WTC11 (cell line): Measurements from ENCODE around the gene APBA1. TPM values are rescaled to one million over a fixed set of nuclear protein-coding genes. Genes with fewer than 3 reads are reported as not detected.

Source experiments
- ATAC-seq: fragments of 200-7000 bp; cut with Tn5 transposase; 2 replicates; pipeline ENCODE4 v1.10.0; 2021; ENCODE audit warnings: mild to moderate bottlenecking, moderate library complexity
- CTCF ChIA-PET: fragments of 300-600 bp; sonication (Branson Sonifier 250); formaldehyde crosslinking; loops from one replicate; lab custom pipeline; 2021; ENCODE audit warnings: antibody characterized with exemption; lab: Charles Lee
- POLR2A ChIA-PET: fragments of 350-600 bp; sonication (Branson Sonifier 250); formaldehyde crosslinking; loops from one replicate; lab custom pipeline; 2021; ENCODE audit warnings: antibody characterized with exemption; lab: Charles Lee
- DNase-seq: peaks from one replicate; pipeline ENCODE4 v3.0.0; 2021; ENCODE audit warnings: low spot score
- H3K27ac Mint-ChIP-seq: 2 replicates; pipeline ENCODE4 v1.8.0; 2021; ENCODE audit warnings: mixed read lengths
- H3K27me3 Mint-ChIP-seq: 2 replicates; pipeline ENCODE4 v1.8.0; 2021; ENCODE audit warnings: low read depth, mild to moderate bottlenecking, moderate library complexity, mixed read lengths
- H3K36me3 Mint-ChIP-seq: 2 replicates; pipeline ENCODE4 v1.8.0; 2021; ENCODE audit warnings: mixed read lengths
- H3K4me1 Mint-ChIP-seq: 2 replicates; pipeline ENCODE4 v1.8.0; 2022; ENCODE audit warnings: mixed read lengths
- H3K4me3 Mint-ChIP-seq: 2 replicates; pipeline ENCODE4 v1.8.0; 2021; ENCODE audit warnings: mild to moderate bottlenecking, moderate library complexity, mixed read lengths
- H3K9me3 Mint-ChIP-seq: 2 replicates; pipeline ENCODE4 v1.8.0; 2021; ENCODE audit warnings: mixed read lengths
- CREM ChIP-seq: sonication (generic); formaldehyde crosslinking; IDR thresholded peaks from 2 replicates; pipeline ENCODE4 v1.8.1; 2022; ENCODE audit warnings: mild to moderate bottlenecking, missing genetic modification reagents, moderate library complexity
- EMX1 ChIP-seq: fragments of 250-450 bp; sonication (Bioruptor Pico); IDR thresholded peaks from 2 replicates; pipeline ENCODE4 v1.8.0; 2021; ENCODE audit warnings: mild to moderate bottlenecking
- FOXP1 ChIP-seq: sonication (generic); formaldehyde crosslinking; IDR thresholded peaks from 2 replicates; pipeline ENCODE4 v1.8.0; 2022; ENCODE audit warnings: missing genetic modification reagents, mild to moderate bottlenecking, moderate library complexity, borderline replicate concordance
- GTF2I ChIP-seq: fragments of 250-450 bp; sonication (Bioruptor Pico); conservative IDR thresholded peaks from 2 replicates; pipeline ENCODE4 v1.4.0; 2021; ENCODE audit warnings: mild to moderate bottlenecking
- SMAD3 ChIP-seq: sonication (generic); formaldehyde crosslinking; IDR thresholded peaks from 2 replicates; pipeline ENCODE4 v1.8.0; 2022; ENCODE audit warnings: missing genetic modification reagents, mild to moderate bottlenecking, borderline replicate concordance
- TEAD1 ChIP-seq: sonication (generic); formaldehyde crosslinking; IDR thresholded peaks from 2 replicates; pipeline ENCODE4 v1.8.0; 2022; ENCODE audit warnings: mild to moderate bottlenecking, missing genetic modification reagents
- ZNF138 ChIP-seq: sonication (generic); formaldehyde crosslinking; conservative IDR thresholded peaks from 2 replicates; pipeline ENCODE4 v1.8.1; 2022; ENCODE audit warnings: mild to moderate bottlenecking, moderate library complexity, missing genetic modification reagents
- ZNF671 ChIP-seq: fragments of 250-450 bp; sonication (Bioruptor Pico); IDR thresholded peaks from 2 replicates; pipeline ENCODE4 v1.8.0; 2021; ENCODE audit warnings: mild to moderate bottlenecking
- total RNA-seq: library from RNA; stranded (reverse); gene quantifications from 3 replicates; pipeline ENCODE4 v1.2.3, GENCODE V29; 2021
- TF ChIP-seq, protein P1 (sequence below): sonication (generic); formaldehyde crosslinking; IDR thresholded peaks from 2 replicates; pipeline ENCODE4 v1.8.0; 2023; ENCODE audit warnings: missing genetic modification reagents, mild to moderate bottlenecking, borderline replicate concordance
- TF ChIP-seq, protein P2 (sequence below): sonication (generic); formaldehyde crosslinking; IDR thresholded peaks from 2 replicates; pipeline ENCODE4 v1.8.0; 2022; ENCODE audit warnings: mild to moderate bottlenecking, missing genetic modification reagents
- TF ChIP-seq, protein P3 (sequence below): sonication (generic); formaldehyde crosslinking; IDR thresholded peaks from 2 replicates; pipeline ENCODE4 v1.8.1; 2023; ENCODE audit warnings: mild to moderate bottlenecking, missing genetic modification reagents, moderate library complexity
- TF ChIP-seq, protein P4 (sequence below): sonication (generic); formaldehyde crosslinking; IDR thresholded peaks from 2 replicates; pipeline ENCODE4 v1.8.0; 2022; ENCODE audit warnings: mild to moderate bottlenecking, missing genetic modification reagents
- TF ChIP-seq, protein P5 (sequence below): fragments of 250-450 bp; sonication (Bioruptor Pico); IDR thresholded peaks from 2 replicates; pipeline ENCODE4 v1.9.0; 2021; ENCODE audit warnings: moderate library complexity, mild to moderate bottlenecking, inconsistent platforms, borderline replicate concordance
- TF ChIP-seq, protein P6 (sequence below): fragments of 250-450 bp; sonication (Bioruptor Pico); IDR thresholded peaks from 2 replicates; pipeline ENCODE4 v1.8.0; 2021; ENCODE audit warnings: mild to moderate bottlenecking

Gene APBA1
- total RNA-seq, 1 experiment from 2014 or later: 0.94 TPM

DNA sequence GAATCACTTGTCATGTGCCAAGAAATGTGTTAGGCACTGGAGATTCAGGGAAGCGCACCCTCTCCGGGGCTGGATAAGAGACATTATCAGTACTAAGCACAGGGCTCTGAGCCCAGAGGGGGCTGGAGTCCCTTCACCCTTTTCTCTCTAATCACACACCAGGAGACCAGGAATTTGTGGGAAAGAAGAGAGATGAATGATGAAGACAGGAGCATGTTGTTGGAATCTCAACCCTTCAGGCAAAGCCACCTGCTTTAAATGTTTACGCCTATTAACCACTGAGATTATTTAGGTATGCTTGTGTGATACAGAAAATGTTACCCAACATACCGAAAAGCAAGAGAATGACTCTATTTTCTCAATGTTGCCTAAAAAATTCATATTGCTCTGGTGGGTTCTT is 227.4 kb downstream of the APBA1 start (continued):
- TF ChIP-seq, protein P1, sequence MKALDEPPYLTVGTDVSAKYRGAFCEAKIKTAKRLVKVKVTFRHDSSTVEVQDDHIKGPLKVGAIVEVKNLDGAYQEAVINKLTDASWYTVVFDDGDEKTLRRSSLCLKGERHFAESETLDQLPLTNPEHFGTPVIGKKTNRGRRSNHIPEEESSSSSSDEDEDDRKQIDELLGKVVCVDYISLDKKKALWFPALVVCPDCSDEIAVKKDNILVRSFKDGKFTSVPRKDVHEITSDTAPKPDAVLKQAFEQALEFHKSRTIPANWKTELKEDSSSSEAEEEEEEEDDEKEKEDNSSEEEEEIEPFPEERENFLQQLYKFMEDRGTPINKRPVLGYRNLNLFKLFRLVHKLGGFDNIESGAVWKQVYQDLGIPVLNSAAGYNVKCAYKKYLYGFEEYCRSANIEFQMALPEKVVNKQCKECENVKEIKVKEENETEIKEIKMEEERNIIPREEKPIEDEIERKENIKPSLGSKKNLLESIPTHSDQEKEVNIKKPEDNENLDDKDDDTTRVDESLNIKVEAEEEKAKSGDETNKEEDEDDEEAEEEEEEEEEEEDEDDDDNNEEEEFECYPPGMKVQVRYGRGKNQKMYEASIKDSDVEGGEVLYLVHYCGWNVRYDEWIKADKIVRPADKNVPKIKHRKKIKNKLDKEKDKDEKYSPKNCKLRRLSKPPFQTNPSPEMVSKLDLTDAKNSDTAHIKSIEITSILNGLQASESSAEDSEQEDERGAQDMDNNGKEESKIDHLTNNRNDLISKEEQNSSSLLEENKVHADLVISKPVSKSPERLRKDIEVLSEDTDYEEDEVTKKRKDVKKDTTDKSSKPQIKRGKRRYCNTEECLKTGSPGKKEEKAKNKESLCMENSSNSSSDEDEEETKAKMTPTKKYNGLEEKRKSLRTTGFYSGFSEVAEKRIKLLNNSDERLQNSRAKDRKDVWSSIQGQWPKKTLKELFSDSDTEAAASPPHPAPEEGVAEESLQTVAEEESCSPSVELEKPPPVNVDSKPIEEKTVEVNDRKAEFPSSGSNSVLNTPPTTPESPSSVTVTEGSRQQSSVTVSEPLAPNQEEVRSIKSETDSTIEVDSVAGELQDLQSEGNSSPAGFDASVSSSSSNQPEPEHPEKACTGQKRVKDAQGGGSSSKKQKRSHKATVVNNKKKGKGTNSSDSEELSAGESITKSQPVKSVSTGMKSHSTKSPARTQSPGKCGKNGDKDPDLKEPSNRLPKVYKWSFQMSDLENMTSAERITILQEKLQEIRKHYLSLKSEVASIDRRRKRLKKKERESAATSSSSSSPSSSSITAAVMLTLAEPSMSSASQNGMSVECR (CRISPR knock-in tag): no peak
- TF ChIP-seq ZNF671 (no peak), CREM (CRISPR knock-in tag) (no peak), SMAD3 (no peak)
- TF ChIP-seq, protein P2, sequence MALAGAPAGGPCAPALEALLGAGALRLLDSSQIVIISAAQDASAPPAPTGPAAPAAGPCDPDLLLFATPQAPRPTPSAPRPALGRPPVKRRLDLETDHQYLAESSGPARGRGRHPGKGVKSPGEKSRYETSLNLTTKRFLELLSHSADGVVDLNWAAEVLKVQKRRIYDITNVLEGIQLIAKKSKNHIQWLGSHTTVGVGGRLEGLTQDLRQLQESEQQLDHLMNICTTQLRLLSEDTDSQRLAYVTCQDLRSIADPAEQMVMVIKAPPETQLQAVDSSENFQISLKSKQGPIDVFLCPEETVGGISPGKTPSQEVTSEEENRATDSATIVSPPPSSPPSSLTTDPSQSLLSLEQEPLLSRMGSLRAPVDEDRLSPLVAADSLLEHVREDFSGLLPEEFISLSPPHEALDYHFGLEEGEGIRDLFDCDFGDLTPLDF (CRISPR knock-in tag): no peak

DNA sequence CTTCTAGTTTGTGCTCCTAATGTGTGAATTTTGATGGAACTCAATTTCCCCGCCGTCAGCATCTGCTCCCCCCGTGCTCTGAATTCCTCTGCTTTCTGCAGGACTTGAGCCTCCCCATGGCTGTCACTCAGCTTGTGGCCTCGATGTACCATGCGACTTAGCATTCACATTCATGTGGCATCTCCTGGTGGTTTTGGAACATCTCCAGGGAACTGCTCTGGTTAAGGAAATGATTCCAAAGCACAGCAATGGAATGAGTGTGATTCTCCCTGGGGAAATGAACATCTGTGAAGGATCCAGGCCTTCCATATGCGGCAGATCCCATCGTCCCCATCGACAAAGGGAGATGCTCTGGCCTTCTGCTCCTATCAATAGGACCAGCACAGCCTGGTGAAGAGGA is 228.2 kb downstream of the APBA1 start:
- POLR2A ChIA-PET: no interaction called here
- Mint-ChIP-seq H3K4me3 (no peak overlapping the region), H3K9me3 (peaks cover 16% of the 10 kb centered on the region), H3K4me1 (peaks cover 7% of the 10 kb centered on the region), H3K27me3 (peaks cover 2% of the 10 kb centered on the region; the same call in 1 of the 2 replicates), H3K36me3 (peaks cover 20% of the 10 kb centered on the region), H3K27ac (no peak overlapping the region)
- TF ChIP-seq, protein P3, sequence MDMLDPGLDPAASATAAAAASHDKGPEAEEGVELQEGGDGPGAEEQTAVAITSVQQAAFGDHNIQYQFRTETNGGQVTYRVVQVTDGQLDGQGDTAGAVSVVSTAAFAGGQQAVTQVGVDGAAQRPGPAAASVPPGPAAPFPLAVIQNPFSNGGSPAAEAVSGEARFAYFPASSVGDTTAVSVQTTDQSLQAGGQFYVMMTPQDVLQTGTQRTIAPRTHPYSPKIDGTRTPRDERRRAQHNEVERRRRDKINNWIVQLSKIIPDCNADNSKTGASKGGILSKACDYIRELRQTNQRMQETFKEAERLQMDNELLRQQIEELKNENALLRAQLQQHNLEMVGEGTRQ (CRISPR knock-in tag): no peak
- TF ChIP-seq ZNF138 (CRISPR knock-in tag) (no peak), EMX1 (CRISPR knock-in tag) (no peak), GTF2I (CRISPR knock-in tag) (no peak), FOXP1 (CRISPR knock-in tag) (no peak), TEAD1 (CRISPR knock-in tag) (no peak)
- TF ChIP-seq, protein P4, sequence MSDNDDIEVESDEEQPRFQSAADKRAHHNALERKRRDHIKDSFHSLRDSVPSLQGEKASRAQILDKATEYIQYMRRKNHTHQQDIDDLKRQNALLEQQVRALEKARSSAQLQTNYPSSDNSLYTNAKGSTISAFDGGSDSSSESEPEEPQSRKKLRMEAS (CRISPR knock-in tag): no peak
- CTCF ChIA-PET: no interaction called here
- no peak for ATAC-seq
- DNase-seq: no peak

DNA sequence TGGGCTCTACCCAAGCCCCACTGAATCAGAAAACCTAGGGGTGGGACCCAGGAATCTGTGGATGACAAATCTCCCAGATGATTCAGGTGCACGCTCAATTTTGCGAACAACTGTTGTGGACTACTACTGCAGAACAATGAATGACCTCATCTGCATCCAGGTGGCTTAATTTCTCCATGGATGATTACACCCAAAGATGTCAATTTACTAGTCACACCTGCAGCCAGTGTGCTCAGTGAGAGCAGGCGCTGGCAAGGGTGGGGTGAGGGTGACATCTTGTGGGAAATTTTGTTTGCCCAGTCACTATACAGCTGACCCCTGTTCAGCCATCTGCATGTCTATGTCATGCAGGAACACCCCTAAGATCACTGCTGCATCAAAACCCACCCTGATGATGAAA is 229.0 kb downstream of the APBA1 start:
- TF ChIP-seq, protein P5, sequence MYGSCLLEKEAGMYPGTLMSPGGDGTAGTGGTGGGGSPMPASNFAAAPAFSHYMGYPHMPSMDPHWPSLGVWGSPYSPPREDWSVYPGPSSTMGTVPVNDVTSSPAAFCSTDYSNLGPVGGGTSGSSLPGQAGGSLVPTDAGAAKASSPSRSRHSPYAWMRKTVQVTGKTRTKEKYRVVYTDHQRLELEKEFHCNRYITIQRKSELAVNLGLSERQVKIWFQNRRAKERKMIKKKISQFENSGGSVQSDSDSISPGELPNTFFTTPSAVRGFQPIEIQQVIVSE (CRISPR knock-in tag): no peak
- TF ChIP-seq, protein P6, sequence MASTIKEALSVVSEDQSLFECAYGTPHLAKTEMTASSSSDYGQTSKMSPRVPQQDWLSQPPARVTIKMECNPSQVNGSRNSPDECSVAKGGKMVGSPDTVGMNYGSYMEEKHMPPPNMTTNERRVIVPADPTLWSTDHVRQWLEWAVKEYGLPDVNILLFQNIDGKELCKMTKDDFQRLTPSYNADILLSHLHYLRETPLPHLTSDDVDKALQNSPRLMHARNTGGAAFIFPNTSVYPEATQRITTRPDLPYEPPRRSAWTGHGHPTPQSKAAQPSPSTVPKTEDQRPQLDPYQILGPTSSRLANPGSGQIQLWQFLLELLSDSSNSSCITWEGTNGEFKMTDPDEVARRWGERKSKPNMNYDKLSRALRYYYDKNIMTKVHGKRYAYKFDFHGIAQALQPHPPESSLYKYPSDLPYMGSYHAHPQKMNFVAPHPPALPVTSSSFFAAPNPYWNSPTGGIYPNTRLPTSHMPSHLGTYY (CRISPR knock-in tag): no peak
- Mint-ChIP-seq H3K36me3 (peaks cover 20% of the 10 kb centered on the region), H3K4me3 (no peak overlapping the region), H3K27me3 (peaks cover 2% of the 10 kb centered on the region; the same call in 1 of the 2 replicates), H3K4me1 (peaks cover 7% of the 10 kb centered on the region), H3K9me3 (peaks cover 16% of the 10 kb centered on the region), H3K27ac (no peak overlapping the region)
- DNase-seq: no peak
- CTCF ChIA-PET: no interaction called here
- no peak for ATAC-seq
- POLR2A ChIA-PET: no interaction called here
